OCI-LY3 (cell line): ENCODE data around the gene PVALB.

Experiments
- EZH2phosphoT487 ChIP-seq: fragments of 200-600 bp; shearing (Covaris generic); IDR thresholded peaks from 2 replicates; pipeline ENCODE4 v1.6.1; 2018; ENCODE audit warnings: antibody characterized with exemption, mixed run types, low read depth
- TF ChIP-seq, protein P1 (sequence below): fragments of 200-600, 300-600 bp; sonication (generic); IDR thresholded peaks from 2 replicates; pipeline ENCODE4 v1.5.1; 2014; ENCODE audit warnings: antibody characterized with exemption, low read length, low read depth

DNA sequence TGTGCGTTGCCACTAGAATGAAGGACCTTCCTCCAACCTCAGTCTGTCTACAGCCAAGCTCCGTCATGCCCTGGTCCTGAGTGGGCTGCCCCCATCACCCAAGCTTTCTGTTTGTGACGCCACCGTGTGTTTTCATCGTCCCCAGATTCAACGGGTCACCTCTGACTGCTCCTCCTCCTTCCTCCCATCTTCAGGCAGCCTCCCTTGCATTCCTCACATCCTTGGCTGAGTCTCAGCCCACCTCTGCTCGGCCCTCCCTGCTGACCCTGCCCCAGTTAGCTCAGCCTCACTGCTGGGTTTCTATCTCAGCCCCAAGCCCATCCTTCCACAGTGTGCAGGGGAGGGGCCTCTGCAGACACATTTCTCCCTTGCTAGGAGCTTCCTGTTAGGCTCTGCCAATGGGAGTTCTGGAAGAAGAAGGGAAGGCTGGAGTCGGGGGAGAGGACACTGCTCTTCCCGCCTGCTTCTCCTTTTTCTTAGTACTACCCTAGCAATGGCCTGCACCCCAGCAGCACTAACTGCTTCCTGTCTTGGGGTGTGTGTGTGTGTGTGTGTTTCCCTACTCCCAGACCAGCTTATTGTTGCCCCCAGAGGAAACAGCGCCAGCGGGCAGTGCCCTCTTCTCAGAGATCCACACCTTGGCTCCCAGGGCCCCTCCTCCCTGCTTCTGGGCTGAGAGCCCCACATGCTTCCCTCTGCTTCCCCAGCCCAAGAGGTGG lies 46.2 kb downstream of the PVALB start:
- TF ChIP-seq, protein P1, sequence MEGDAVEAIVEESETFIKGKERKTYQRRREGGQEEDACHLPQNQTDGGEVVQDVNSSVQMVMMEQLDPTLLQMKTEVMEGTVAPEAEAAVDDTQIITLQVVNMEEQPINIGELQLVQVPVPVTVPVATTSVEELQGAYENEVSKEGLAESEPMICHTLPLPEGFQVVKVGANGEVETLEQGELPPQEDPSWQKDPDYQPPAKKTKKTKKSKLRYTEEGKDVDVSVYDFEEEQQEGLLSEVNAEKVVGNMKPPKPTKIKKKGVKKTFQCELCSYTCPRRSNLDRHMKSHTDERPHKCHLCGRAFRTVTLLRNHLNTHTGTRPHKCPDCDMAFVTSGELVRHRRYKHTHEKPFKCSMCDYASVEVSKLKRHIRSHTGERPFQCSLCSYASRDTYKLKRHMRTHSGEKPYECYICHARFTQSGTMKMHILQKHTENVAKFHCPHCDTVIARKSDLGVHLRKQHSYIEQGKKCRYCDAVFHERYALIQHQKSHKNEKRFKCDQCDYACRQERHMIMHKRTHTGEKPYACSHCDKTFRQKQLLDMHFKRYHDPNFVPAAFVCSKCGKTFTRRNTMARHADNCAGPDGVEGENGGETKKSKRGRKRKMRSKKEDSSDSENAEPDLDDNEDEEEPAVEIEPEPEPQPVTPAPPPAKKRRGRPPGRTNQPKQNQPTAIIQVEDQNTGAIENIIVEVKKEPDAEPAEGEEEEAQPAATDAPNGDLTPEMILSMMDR: no peak
- TF ChIP-seq EZH2phosphoT487: no peak
